Caki2 (cell line): Measurements from ENCODE around the gene LHX8. TPM values are rescaled to one million over a fixed set of nuclear protein-coding genes. Genes with fewer than 3 reads are reported as not detected.

ENCODE experiments used
- DNase-seq: peaks from one replicate; pipeline ENCODE4 v3.0.0-alpha.2; 2015; ENCODE audit warnings: low read depth
- in situ Hi-C: cut with HindIII; loops from 2 replicates; pipeline ENCODE4 v1.10.0; 2016; ENCODE audit warnings: low sequenced_read_pairs, low pct_unique_long_range_greater_than_20kb, mixed read lengths
- total RNA-seq: library from RNA; depleted of rRNA; stranded (reverse); fragments of >200 nt; shearing (Covaris generic); gene quantifications from 2 replicates; pipeline ENCODE4 v1.2.3, GENCODE V29; 2014; ENCODE audit warnings: low replicate concordance

LHX8 gene
- total RNA-seq, 1 experiment from 2014 or later = not detected

GRCh38 chr1:75131565-75132241 is 2.5 kb upstream of the LHX8 start:
- no peak for DNase-seq
- in situ Hi-C loops = no loop called here

GRCh38 chr1:75132242-75132811 is 1.9 kb upstream of the LHX8 start:
- in situ Hi-C loops = no loop called here
- DNase-seq = no peak

GRCh38 chr1:75132812-75133619 is 1.2 kb upstream of the LHX8 start:
- DNase-seq = no peak
- in situ Hi-C loops = no loop called here

- in situ Hi-C loops = no loop called here
- DNase-seq = no peak
Observed at GRCh38 chr1:75134647-75135572, 722 bp downstream of the LHX8 start.

- in situ Hi-C loops = no loop called here
- DNase-seq = no peak
Observed at GRCh38 chr1:75135573-75136194, 1.5 kb downstream of the LHX8 start.

GRCh38 chr1:75136195-75136815 is 2.1 kb downstream of the LHX8 start:
- no peak for DNase-seq
- in situ Hi-C loops = no loop called here

- in situ Hi-C loops = no loop called here
- DNase-seq = no peak
Observed at GRCh38 chr1:75136921-75137641, 2.9 kb downstream of the LHX8 start.

GRCh38 chr1:75152092-75152491 is 17.9 kb downstream of the LHX8 start:
- DNase-seq = no peak
- in situ Hi-C loops = no loop called here

- DNase-seq = no peak
- in situ Hi-C loops = no loop called here
Observed at GRCh38 chr1:75159154-75159553, 25.0 kb downstream of the LHX8 start.

GRCh38 chr1:75165264-75165663 is 31.1 kb downstream of the LHX8 start:
- DNase-seq = no peak
- in situ Hi-C loops = no loop called here

- in situ Hi-C loops = no loop called here
- DNase-seq = no peak
Observed at GRCh38 chr1:75166821-75167220, 32.6 kb downstream of the LHX8 start.

- no peak for DNase-seq
- in situ Hi-C loops = no loop called here
Observed at GRCh38 chr1:75170011-75170410, 35.8 kb downstream of the LHX8 start.

- in situ Hi-C loops = no loop called here
- DNase-seq = no peak
Observed at GRCh38 chr1:75170981-75171380, 36.8 kb downstream of the LHX8 start.

- in situ Hi-C loops = no loop called here
- no peak for DNase-seq
Observed at GRCh38 chr1:75171876-75172275, 37.7 kb downstream of the LHX8 start.

- in situ Hi-C loops = no loop called here
- DNase-seq = no peak
Observed at GRCh38 chr1:75172556-75172955, 38.4 kb downstream of the LHX8 start.

GRCh38 chr1:75174031-75174760 is 40.0 kb downstream of the LHX8 start:
- no peak for DNase-seq
- in situ Hi-C loops = no loop called here
